HS-5 (cell line): ENCODE measurements around the gene CHRNA4.

Experiments
- DNase-seq: peaks from one replicate; pipeline ENCODE4 v3.0.0-alpha.2; 2012; ENCODE audit warnings: low read depth

CHRNA4 gene

DNA sequence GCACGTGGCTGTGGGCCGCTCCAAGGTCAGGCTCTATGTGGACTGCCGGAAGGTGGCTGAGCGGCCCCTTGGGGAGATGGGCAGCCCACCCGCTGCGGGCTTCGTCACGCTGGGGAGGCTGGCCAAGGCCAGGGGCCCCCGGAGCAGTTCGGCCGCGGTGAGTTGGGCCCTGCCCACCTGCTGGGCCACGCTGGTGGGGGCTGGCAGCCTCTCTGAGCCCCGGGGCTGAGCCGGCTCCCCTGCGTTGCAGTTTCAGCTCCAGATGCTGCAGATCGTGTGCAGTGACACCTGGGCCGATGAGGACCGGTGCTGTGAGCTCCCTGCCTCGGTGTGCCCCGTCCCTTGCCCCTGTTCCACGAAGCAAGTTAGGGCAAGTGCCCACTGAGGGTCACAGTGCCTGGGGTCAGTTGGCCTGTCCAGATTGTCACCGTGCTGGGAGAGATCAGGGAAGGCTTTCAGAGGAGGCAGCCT is 41.1 kb downstream of the CHRNA4 start:
- DNase-seq = no peak

GRCh38 chr20:63319164-63320040 is 41.7 kb downstream of the CHRNA4 start:
- DNase-seq = no peak

- no peak for DNase-seq
Measured at GRCh38 chr20:63318391-63319163, 42.6 kb downstream of the CHRNA4 start.

- DNase-seq = no peak
Measured at GRCh38 chr20:63317601-63318291, 43.4 kb downstream of the CHRNA4 start.

- DNase-seq = no peak
Measured at GRCh38 chr20:63317061-63317460, 44.1 kb downstream of the CHRNA4 start.

DNA sequence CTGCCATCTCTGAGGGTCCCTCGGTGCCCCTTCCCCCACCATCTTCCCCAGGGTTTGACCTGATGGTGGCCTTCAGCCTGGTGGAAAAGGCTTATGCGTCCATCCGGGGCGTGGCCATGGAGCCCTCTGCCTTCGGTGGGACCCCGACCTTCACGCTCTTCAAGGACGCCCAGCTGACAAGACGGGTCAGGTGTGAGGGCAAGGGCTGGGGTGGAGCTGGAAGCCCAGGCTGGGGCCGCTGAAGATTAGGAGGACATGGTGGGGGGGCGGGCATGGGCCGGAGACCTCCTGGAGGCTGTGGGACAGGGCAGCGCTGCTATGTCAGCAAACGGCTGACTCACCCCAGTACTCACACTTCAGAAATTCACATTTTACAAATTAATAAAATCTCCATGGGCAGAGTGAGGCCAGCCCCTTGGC is 44.6 kb downstream of the CHRNA4 start:
- no peak for DNase-seq

GRCh38 chr20:63315731-63316491 is 45.2 kb downstream of the CHRNA4 start:
- DNase-seq = no peak

- no peak for DNase-seq
Measured at GRCh38 chr20:63315240-63315689, 45.9 kb downstream of the CHRNA4 start.

DNA sequence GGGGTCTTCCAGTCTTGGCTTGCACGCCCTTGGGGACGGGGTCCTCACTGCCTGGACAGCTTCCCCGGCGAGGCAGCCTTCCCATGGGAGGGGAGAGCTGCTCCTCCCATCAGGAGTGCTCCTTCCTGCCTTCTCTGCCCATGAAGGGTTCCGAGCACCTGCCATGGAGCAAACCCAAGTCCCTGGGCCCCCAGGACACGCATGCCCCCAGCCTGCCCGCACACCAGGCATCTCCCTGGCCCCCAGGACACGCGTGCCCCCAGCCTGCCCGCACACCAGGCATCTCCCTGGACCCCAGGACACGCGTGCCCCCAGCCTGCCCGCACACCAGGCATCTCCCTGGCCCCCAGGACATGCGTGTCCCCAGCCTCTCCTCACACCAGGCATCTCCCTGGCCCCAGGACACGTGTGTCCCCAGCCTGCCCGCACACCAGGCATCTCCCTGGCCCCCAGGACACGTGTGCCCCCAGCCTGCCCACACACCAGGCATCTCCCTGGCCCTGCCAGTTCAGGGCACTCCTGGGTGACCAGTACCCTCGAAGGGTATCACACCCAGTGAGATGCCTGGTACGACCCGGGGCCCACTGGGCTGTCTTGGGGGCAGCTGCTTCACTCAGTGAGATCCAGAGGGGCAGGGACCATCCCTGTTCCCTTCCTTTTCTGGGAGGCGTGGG is 46.4 kb downstream of the CHRNA4 start:
- DNase-seq = no peak

DNA sequence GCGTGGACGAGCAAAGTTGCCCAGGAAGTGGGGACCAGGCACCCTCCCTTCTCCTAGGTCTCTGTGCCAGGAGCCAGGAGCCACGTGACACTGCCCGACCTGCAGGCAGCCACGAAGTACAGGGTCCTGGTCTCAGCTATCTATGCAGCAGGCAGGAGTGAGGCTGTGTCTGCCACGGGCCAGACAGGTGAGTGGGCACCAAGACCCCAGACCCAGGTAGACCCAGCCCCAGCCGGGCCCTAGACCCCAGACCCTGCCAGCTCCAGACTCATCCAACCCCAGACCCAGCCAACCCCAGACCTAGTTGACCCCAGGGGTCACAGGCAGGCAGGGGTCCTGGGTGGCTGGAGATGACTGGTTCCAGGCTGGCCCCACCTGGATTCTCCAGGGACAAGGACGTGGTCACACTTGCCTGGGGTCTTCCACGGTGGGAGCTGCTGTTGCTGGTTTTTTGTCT is 47.1 kb downstream of the CHRNA4 start:
- no peak for DNase-seq

GRCh38 chr20:63313349-63314014 is 47.7 kb downstream of the CHRNA4 start:
- DNase-seq = no peak

- DNase-seq = no peak
Measured at GRCh38 chr20:63312690-63313348, 48.3 kb downstream of the CHRNA4 start.

DNA sequence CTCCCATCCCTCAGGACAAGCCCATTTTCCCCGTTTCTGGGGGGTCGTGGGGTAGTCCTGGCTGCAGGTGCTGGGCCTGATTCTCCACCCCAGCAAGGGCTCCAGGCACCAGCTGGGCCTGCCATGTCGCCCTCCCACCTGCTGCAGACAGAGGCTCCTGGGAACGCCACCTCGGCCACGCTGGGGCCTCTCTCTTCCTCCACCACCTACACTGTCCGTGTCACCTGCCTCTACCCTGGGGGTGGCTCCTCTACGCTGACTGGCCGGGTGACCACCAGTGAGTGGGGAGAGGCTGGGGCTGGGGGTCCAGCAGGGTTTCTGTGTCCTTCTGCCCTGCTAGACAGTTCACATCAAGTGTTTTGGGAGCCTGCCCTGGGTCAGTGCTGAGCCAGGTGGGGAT is 48.9 kb downstream of the CHRNA4 start:
- no peak for DNase-seq

DNA sequence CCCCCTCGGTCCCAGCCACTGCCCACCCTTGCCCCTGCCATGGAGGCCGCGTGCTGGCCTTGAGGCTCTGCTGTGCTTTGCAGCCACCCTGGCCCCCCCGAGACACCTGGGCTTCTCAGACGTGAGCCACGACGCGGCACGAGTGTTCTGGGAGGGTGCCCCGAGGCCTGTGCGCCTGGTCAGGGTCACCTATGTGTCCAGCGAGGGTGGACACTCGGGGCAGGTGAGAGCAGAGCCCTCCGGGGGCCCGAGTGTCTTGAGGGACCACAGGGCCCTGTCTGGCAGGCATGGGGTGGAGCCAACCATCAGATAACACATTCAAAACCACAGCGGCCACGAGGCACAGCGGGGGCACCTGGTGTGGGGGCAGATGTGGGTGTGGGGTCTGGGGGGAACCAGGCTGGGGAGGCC is 49.3 kb downstream of the CHRNA4 start:
- DNase-seq = no peak

- no peak for DNase-seq
Measured at GRCh38 chr20:63311186-63311832, 49.8 kb downstream of the CHRNA4 start.

DNA sequence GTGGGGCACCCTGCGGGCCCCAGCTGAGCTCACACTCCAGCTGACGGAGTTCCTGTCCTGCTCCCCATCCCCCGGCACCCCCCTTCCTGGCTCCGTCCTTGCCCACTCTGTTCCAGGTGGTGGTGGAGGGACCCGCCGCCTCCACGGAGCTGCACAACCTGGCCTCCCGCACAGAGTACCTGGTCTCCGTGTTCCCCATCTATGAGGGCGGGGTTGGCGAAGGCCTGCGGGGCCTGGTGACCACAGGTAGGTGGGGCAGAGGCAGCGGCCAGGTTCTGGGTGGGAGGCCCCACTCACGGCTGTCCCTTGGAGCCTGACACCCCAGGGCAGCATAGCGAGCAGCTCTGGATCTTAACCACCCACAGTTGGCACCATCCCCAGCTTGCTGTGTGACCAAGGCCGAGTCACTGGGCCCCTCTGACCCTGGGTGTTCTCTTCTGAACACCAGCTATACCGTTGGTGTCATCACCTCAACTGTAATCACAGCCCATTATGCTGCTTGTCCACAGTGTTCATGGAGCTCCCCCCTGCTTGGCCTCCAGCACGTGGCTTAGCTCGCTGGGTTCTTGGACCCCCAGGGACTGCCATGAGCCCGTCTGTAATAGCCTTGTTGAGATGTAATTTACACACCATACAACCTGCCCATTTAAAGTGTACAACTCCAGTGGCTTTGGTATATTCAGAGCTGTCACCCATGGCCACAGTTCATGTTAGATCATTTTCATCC is 50.7 kb downstream of the CHRNA4 start:
- no peak for DNase-seq

DNA sequence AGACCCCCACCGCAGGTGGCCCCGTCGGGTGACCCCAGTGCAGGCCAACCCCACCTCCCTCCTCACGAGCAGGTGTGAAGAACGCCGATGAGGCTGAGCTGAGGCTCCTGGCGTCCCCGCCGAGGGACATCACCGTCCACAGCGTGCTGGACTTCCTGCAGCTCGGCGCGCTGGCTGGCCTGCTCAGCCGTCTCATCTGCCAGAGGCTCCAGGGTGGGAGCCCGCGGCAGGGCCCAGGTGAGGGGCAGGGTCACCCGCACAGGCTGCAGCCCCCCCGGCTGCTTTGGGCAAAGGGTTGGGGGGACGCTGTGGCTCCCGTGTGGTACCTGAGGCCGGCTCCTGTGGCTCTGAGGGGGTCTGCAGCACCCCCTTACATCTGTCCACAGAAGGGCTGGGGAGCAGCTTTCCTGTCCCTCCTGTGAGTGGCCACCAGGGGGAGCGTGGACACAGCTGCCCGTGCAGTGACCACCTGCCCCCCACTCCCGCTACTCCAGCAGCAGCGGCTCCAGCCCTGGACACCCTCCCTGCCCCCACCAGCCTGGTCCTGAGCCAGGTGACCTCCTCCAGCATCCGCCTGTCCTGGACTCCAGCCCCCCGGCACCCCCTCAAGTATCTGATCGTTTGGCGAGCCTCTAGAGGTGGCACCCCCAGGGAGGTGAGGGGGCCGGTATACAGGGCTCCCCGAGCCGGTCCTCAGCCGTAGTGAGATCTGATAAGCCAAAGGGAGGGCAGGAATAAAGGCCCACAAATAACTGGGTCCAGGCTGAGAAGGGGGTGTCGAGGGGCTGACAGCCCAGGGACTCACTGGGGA is 51.7 kb downstream of the CHRNA4 start:
- DNase-seq = no peak
